WTC11 (cell line): ENCODE data around the gene LEF1. TPM values are rescaled to one million over a fixed set of nuclear protein-coding genes. Genes with fewer than 3 reads are reported as not detected.

ENCODE experiments used
- ATAC-seq: fragments of 200-7000 bp; cut with Tn5 transposase; 2 replicates; pipeline ENCODE4 v1.10.0; 2021; ENCODE audit warnings: mild to moderate bottlenecking, moderate library complexity
- CTCF ChIA-PET: fragments of 300-600 bp; sonication (Branson Sonifier 250); formaldehyde crosslinking; loops from one replicate; lab custom pipeline; 2021; ENCODE audit warnings: antibody characterized with exemption; lab: Charles Lee
- POLR2A ChIA-PET: fragments of 350-600 bp; sonication (Branson Sonifier 250); formaldehyde crosslinking; loops from one replicate; lab custom pipeline; 2021; ENCODE audit warnings: antibody characterized with exemption; lab: Charles Lee
- DNase-seq: peaks from one replicate; pipeline ENCODE4 v3.0.0; 2021; ENCODE audit warnings: low spot score
- H3K27ac Mint-ChIP-seq: 2 replicates; pipeline ENCODE4 v1.8.0; 2021; ENCODE audit warnings: mixed read lengths
- H3K27me3 Mint-ChIP-seq: 2 replicates; pipeline ENCODE4 v1.8.0; 2021; ENCODE audit warnings: low read depth, mild to moderate bottlenecking, moderate library complexity, mixed read lengths
- H3K36me3 Mint-ChIP-seq: 2 replicates; pipeline ENCODE4 v1.8.0; 2021; ENCODE audit warnings: mixed read lengths
- H3K4me1 Mint-ChIP-seq: 2 replicates; pipeline ENCODE4 v1.8.0; 2022; ENCODE audit warnings: mixed read lengths
- H3K4me3 Mint-ChIP-seq: 2 replicates; pipeline ENCODE4 v1.8.0; 2021; ENCODE audit warnings: mild to moderate bottlenecking, moderate library complexity, mixed read lengths
- H3K9me3 Mint-ChIP-seq: 2 replicates; pipeline ENCODE4 v1.8.0; 2021; ENCODE audit warnings: mixed read lengths
- ATF3 ChIP-seq: sonication (generic); formaldehyde crosslinking; conservative IDR thresholded peaks from 2 replicates; pipeline ENCODE4 v1.8.1; 2022; ENCODE audit warnings: mild to moderate bottlenecking, missing genetic modification reagents
- CREB1 ChIP-seq: sonication (generic); formaldehyde crosslinking; IDR thresholded peaks from 2 replicates; pipeline ENCODE4 v1.8.0; 2023; ENCODE audit warnings: mild to moderate bottlenecking, missing genetic modification reagents
- CTCF ChIP-seq: fragments of 200-600 bp; IDR thresholded peaks from 2 replicates; pipeline ENCODE4 v1.8.0; 2022; ENCODE audit warnings: antibody characterized with exemption
- ERG ChIP-seq: fragments of 250-450 bp; sonication (Bioruptor Pico); IDR thresholded peaks from 2 replicates; pipeline ENCODE4 v1.8.0; 2021; ENCODE audit warnings: mild to moderate bottlenecking
- GTF2I ChIP-seq: fragments of 250-450 bp; sonication (Bioruptor Pico); conservative IDR thresholded peaks from 2 replicates; pipeline ENCODE4 v1.4.0; 2021; ENCODE audit warnings: mild to moderate bottlenecking
- IRF2 ChIP-seq: sonication (generic); formaldehyde crosslinking; IDR thresholded peaks from 2 replicates; pipeline ENCODE4 v1.8.0; 2022; ENCODE audit warnings: low read depth, missing genetic modification reagents, borderline replicate concordance
- NFE2L1 ChIP-seq: sonication (generic); formaldehyde crosslinking; IDR thresholded peaks from 2 replicates; pipeline ENCODE4 v1.8.1; 2023; ENCODE audit warnings: missing genetic modification reagents
- NR2C2 ChIP-seq: sonication (generic); formaldehyde crosslinking; IDR thresholded peaks from 2 replicates; pipeline ENCODE4 v1.8.0; 2022; ENCODE audit warnings: mild to moderate bottlenecking, missing genetic modification reagents
- PRDM15 ChIP-seq: sonication (generic); formaldehyde crosslinking; IDR thresholded peaks from 2 replicates; pipeline ENCODE4 v1.8.0; 2022; ENCODE audit warnings: missing genetic modification reagents
- RELA ChIP-seq: sonication (generic); formaldehyde crosslinking; IDR thresholded peaks from 2 replicates; pipeline ENCODE4 v1.8.1; 2022; ENCODE audit warnings: missing genetic modification reagents, mild to moderate bottlenecking, borderline replicate concordance
- SMAD4 ChIP-seq: sonication (generic); formaldehyde crosslinking; IDR thresholded peaks from 2 replicates; pipeline ENCODE4 v1.8.0; 2022; ENCODE audit warnings: mild to moderate bottlenecking, missing genetic modification reagents
- SOX15 ChIP-seq: fragments of 250-450 bp; sonication (Bioruptor Pico); IDR thresholded peaks from 2 replicates; pipeline ENCODE4 v1.9.0; 2021; ENCODE audit warnings: mild to moderate bottlenecking
- TEAD4 ChIP-seq: sonication (generic); formaldehyde crosslinking; IDR thresholded peaks from 2 replicates; pipeline ENCODE4 v1.8.0; 2022; ENCODE audit warnings: mild to moderate bottlenecking, missing genetic modification reagents
- ZNF138 ChIP-seq: sonication (generic); formaldehyde crosslinking; conservative IDR thresholded peaks from 2 replicates; pipeline ENCODE4 v1.8.1; 2022; ENCODE audit warnings: mild to moderate bottlenecking, moderate library complexity, missing genetic modification reagents
- ZNF396 ChIP-seq: fragments of 250-450 bp; sonication (Bioruptor Pico); IDR thresholded peaks from 2 replicates; pipeline ENCODE4 v1.8.0; 2021; ENCODE audit warnings: mild to moderate bottlenecking, moderate library complexity, borderline replicate concordance
- ZNF532 ChIP-seq: fragments of 250-450 bp; sonication (Bioruptor Pico); IDR thresholded peaks from 2 replicates; pipeline ENCODE4 v1.9.0; 2021; ENCODE audit warnings: mild to moderate bottlenecking, borderline replicate concordance
- total RNA-seq: library from RNA; stranded (reverse); gene quantifications from 3 replicates; pipeline ENCODE4 v1.2.3, GENCODE V29; 2021
- TF ChIP-seq, protein P1 (sequence below): sonication (generic); formaldehyde crosslinking; IDR thresholded peaks from 2 replicates; pipeline ENCODE4 v1.8.0; 2022; ENCODE audit warnings: mild to moderate bottlenecking, missing genetic modification reagents
- TF ChIP-seq, protein P2 (sequence below): fragments of 250-450 bp; sonication (Bioruptor Pico); IDR thresholded peaks from 2 replicates; pipeline ENCODE4 v1.9.0; 2021; ENCODE audit warnings: moderate library complexity, mild to moderate bottlenecking, inconsistent platforms, borderline replicate concordance

LEF1 gene
- total RNA-seq, 1 experiment from 2014 or later: 1.3 TPM

GRCh38 chr4:108204518-108204917, 35.8 kb upstream of the LEF1 start (continued):
- TF ChIP-seq, protein P1, sequence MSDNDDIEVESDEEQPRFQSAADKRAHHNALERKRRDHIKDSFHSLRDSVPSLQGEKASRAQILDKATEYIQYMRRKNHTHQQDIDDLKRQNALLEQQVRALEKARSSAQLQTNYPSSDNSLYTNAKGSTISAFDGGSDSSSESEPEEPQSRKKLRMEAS: no peak
- TF ChIP-seq RELA (CRISPR knock-in tag) (no peak), NFE2L1 (CRISPR knock-in tag) (no peak), IRF2 (CRISPR knock-in tag) (no peak)

- ATAC-seq (no peak), DNase-seq (no peak)
- H3K27ac Mint-ChIP-seq: no peak overlapping the region
- ChIA-PET CTCF (no interaction called here), POLR2A (no interaction called here)
- H3K36me3 Mint-ChIP-seq: no peaks in the 10 kb centered on the region
- no peak for TF ChIP-seq ZNF532 (CRISPR knock-in tag)
- no peak for TF ChIP-seq CTCF
- TF ChIP-seq ATF3 (CRISPR knock-in tag): no peak
- TF ChIP-seq NR2C2: no peak
- TF ChIP-seq ZNF138 (CRISPR knock-in tag): no peak
- no peak for TF ChIP-seq TEAD4 (CRISPR knock-in tag)
- no peak for TF ChIP-seq SMAD4 (CRISPR knock-in tag)
- TF ChIP-seq, protein P2, sequence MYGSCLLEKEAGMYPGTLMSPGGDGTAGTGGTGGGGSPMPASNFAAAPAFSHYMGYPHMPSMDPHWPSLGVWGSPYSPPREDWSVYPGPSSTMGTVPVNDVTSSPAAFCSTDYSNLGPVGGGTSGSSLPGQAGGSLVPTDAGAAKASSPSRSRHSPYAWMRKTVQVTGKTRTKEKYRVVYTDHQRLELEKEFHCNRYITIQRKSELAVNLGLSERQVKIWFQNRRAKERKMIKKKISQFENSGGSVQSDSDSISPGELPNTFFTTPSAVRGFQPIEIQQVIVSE (CRISPR knock-in tag): no peak
- TF ChIP-seq PRDM15: no peak
- TF ChIP-seq ZNF396 (CRISPR knock-in tag): no peak
- TF ChIP-seq ERG (CRISPR knock-in tag): no peak
- no peak for TF ChIP-seq GTF2I (CRISPR knock-in tag)
- TF ChIP-seq CREB1 (CRISPR knock-in tag): no peak
- TF ChIP-seq IRF2 (CRISPR knock-in tag): no peak
- no peak for TF ChIP-seq SOX15 (CRISPR knock-in tag)
- peaks cover 11% of the 10 kb centered on the region for H3K4me1 Mint-ChIP-seq
- peaks cover 10% of the 10 kb centered on the region for H3K27me3 Mint-ChIP-seq
- H3K4me3 Mint-ChIP-seq: no peak overlapping the region
- no peaks in the 10 kb centered on the region for H3K9me3 Mint-ChIP-seq
These were observed 34.6 kb upstream of the LEF1 start for GRCh38 chr4:108203377-108203776.
